K562 (cell line): ENCODE results near the gene BRD4. TPM values are rescaled to one million over a fixed set of nuclear protein-coding genes. Genes with fewer than 3 reads are reported as not detected.

Experiments used
- ATAC-seq: fragments of 200-7000 bp; cut with Tn5 transposase; 3 replicates; pipeline ENCODE4 v1.9.1; 2020; ENCODE audit warnings: moderate library complexity
- BruUV-seq: library from RNA; stranded (reverse); fragments of 400-500 nt; replicated peaks from 2 replicates; lab custom pipeline; 2021; lab: Mats Ljungman, UMichigan
- CTCF ChIA-PET: fragments of 300-600 bp; formaldehyde crosslinking; extraction: SDS; loops from one replicate; lab custom pipeline; 2021; ENCODE audit warnings: low intra/inter-chr PET ratio; lab: Yijun Ruan, JAX
- POLR2A ChIA-PET: fragments of 300-600, 350-650 bp; sonication (Branson Sonifier 250); formaldehyde crosslinking; extraction: SDS; loops from one replicate; lab custom pipeline; 2021; ENCODE audit warnings: antibody characterized with exemption, inconsistent platforms; lab: Yijun Ruan, JAX
- DNase-seq, 4 experiments: peaks; one replicate each; pipeline versions ENCODE4 v3.0.0 to v3.0.0-alpha.2; 2011 to 2018; ENCODE audit warnings: low spot score in 3 of 4, mixed read lengths in 3 of 4; ENCODE audit errors: extremely low read depth in 1 of 4
- FAIRE-seq: peaks from 2 replicates; lab custom pipeline; 2011; peaks lifted over from hg19 to GRCh38; lab: Jason Lieb, UNC
- H2AFZ ChIP-seq: 2 replicates; pipeline ENCODE4 v1.6.0; 2011; ENCODE audit warnings: low read depth, low read length, control low read depth, inconsistent platforms
- H3K27ac ChIP-seq: fragments of 200-600 bp; 3 replicates; pipeline ENCODE4 v1.8.0; 2011; ENCODE audit warnings: low read depth, mild to moderate bottlenecking, control low read depth, inconsistent platforms, low read length, moderate library complexity, mixed read lengths; ENCODE audit errors: extremely low read depth
- H3K27me3 ChIP-seq, 2 experiments: fragments of 300-600 bp in 1 of 2; 2 replicates in 1 of 2; 3 replicates in 1 of 2; pipeline versions ENCODE4 v1.6.0 to v1.8.0; 2011; ENCODE audit warnings: inconsistent platforms in 2 of 2, low read length in 2 of 2, mild to moderate bottlenecking in 1 of 2, mixed read lengths in 1 of 2, moderate library complexity in 1 of 2; ENCODE audit not compliant: control insufficient read depth in 2 of 2, insufficient read depth in 2 of 2
- H3K36me3 ChIP-seq: fragments of 300-600 bp; 3 replicates; pipeline ENCODE4 v1.8.0; 2011; ENCODE audit warnings: mild to moderate bottlenecking, low read length, inconsistent platforms; ENCODE audit not compliant: control insufficient read depth, insufficient read depth
- H3K4me1 ChIP-seq, 2 experiments: fragments of 200-600 bp in 1 of 2; replicated peaks in 1 of 2; 2 replicates in 1 of 2; 3 replicates in 1 of 2; pipeline versions ENCODE4 v1.5.1 to v1.8.0; 2011; ENCODE audit warnings: inconsistent platforms in 2 of 2, low read length in 2 of 2, mild to moderate bottlenecking in 1 of 2, mixed read lengths in 1 of 2, moderate library complexity in 1 of 2; ENCODE audit not compliant: control insufficient read depth in 2 of 2, insufficient read depth in 2 of 2
- H3K4me2 ChIP-seq: 2 replicates; pipeline ENCODE4 v1.6.1; 2011; ENCODE audit warnings: low read length, control low read depth, inconsistent platforms, mixed read lengths; ENCODE audit not compliant: insufficient read depth
- H3K4me3 ChIP-seq: fragments of 200-600 bp; sonication (generic), shearing (Covaris generic); 2 replicates; pipeline ENCODE4 v1.5.1; 2016; ENCODE audit warnings: control low read depth, inconsistent platforms
- H3K79me2 ChIP-seq: fragments of 200-600 bp; 3 replicates; pipeline ENCODE4 v1.8.0; 2011; ENCODE audit warnings: low read length, inconsistent platforms; ENCODE audit not compliant: control insufficient read depth, insufficient read depth
- H3K9ac ChIP-seq, 2 experiments: 2 replicates each; pipeline versions ENCODE4 v1.6.0 to v1.6.1; 2011; ENCODE audit warnings: low read depth in 2 of 2, low read length in 2 of 2, control low read depth in 1 of 2, inconsistent platforms in 1 of 2, mild to moderate bottlenecking in 1 of 2, mixed read lengths in 1 of 2; ENCODE audit not compliant: insufficient read depth in 1 of 2
- H3K9me1 ChIP-seq: one replicate; pipeline ENCODE4 v1.6.0; 2011; ENCODE audit warnings: inconsistent platforms, mild to moderate bottlenecking, low read length, moderate library complexity; ENCODE audit not compliant: control insufficient read depth, insufficient read depth
- H3K9me3 ChIP-seq: replicated peaks from 2 replicates; pipeline ENCODE4 v1.5.1; 2011; ENCODE audit warnings: low read depth, low read length, inconsistent platforms; ENCODE audit not compliant: control insufficient read depth, insufficient read depth
- H4K20me1 ChIP-seq: replicated peaks from 2 replicates; pipeline ENCODE4 v1.6.1; 2011; ENCODE audit warnings: low read length, inconsistent platforms, mixed read lengths; ENCODE audit not compliant: control insufficient read depth, insufficient read depth
- BRCA1 ChIP-seq, 2 experiments: fragments of 450-650 bp in 1 of 2; sonication (generic) in 1 of 2; formaldehyde crosslinking in 1 of 2; IDR thresholded peaks; 2 replicates each; pipeline versions ENCODE4 v1.5.0 to v1.6.1; 2017 to 2020; ENCODE audit warnings: mild to moderate bottlenecking in 1 of 2, missing genetic modification reagents in 1 of 2
- CREB3L1 ChIP-seq: fragments of 450-650 bp; IDR thresholded peaks from 2 replicates; pipeline ENCODE4 v1.6.1; 2014; ENCODE audit warnings: low read depth, mild to moderate bottlenecking, moderate library complexity, borderline replicate concordance
- DNMT1 ChIP-seq: fragments of 450-650 bp; IDR thresholded peaks from 2 replicates; pipeline ENCODE4 v1.6.1; 2016; ENCODE audit warnings: antibody characterized with exemption, mild to moderate bottlenecking
- EHMT2 ChIP-seq: fragments of 450-650 bp; IDR thresholded peaks from 2 replicates; pipeline ENCODE4 v1.6.1; 2018; ENCODE audit warnings: antibody characterized with exemption
- HCFC1 ChIP-seq: IDR thresholded peaks from 2 replicates; pipeline ENCODE4 v1.6.1; 2012; ENCODE audit warnings: low read depth, low read length, improper control_type of control experiment
- KLF1 ChIP-seq: fragments of 450-650 bp; IDR thresholded peaks from 2 replicates; pipeline ENCODE4 v1.6.1; 2016; ENCODE audit warnings: missing genetic modification characterization, missing compliant biosample characterization
- MAFK ChIP-seq: IDR thresholded peaks from 2 replicates; pipeline ENCODE4 v1.6.1; 2011; ENCODE audit warnings: low read length, improper control_type of control experiment
- MYNN ChIP-seq, 2 experiments: sonication (generic); formaldehyde crosslinking in 1 of 2; IDR thresholded peaks; 2 replicates each; pipeline versions ENCODE4 v1.5.0 to v1.6.1; 2016 to 2020; ENCODE audit warnings: antibody characterized with exemption in 1 of 2, missing genetic modification reagents in 1 of 2
- TAF7 ChIP-seq: fragments of 450-650 bp; IDR thresholded peaks from 2 replicates; pipeline ENCODE4 v1.6.1; 2016; ENCODE audit warnings: missing genetic modification characterization, missing compliant biosample characterization
- ZNF175 ChIP-seq: fragments of 200-800 bp; sonication (Bioruptor generic); IDR thresholded peaks from 2 replicates; pipeline ENCODE4 v1.6.1; 2016; ENCODE audit warnings: low read depth, mild to moderate bottlenecking, missing genetic modification characterization, missing compliant biosample characterization
- ZNF23 ChIP-seq: fragments of 250-450 bp; sonication (Bioruptor Pico); IDR thresholded peaks from 2 replicates; pipeline ENCODE4 v1.4.0; 2020; ENCODE audit warnings: mild to moderate bottlenecking
- ZZZ3 ChIP-seq: fragments of 450-650 bp; IDR thresholded peaks from 2 replicates; pipeline ENCODE4 v1.6.1; 2016; ENCODE audit warnings: antibody characterized with exemption, mild to moderate bottlenecking, moderate library complexity
- WGBS: fragments of 100-300 bp; shearing (Covaris generic); methylation state at CpG from one replicate; pipeline ENCODE4 v1.1.6; 2016; ENCODE audit warnings: low coverage, mixed read lengths; ENCODE audit not compliant: insufficient coverage; ENCODE audit errors: missing lambda C conversion rate; 5-methylcytosine and 5-hydroxymethylcytosine counted together
- in situ Hi-C: fragments of 300-500 bp; cut with MboI; formaldehyde crosslinking; loops from 4 replicates; pipeline ENCODE4 v1.15.0; 2018; ENCODE audit warnings: inconsistent platforms, mixed read lengths
- intact Hi-C: fragments of 100-400 bp; cut with micrococcal nuclease; formaldehyde crosslinking; loops from 2 replicates; pipeline ENCODE4 v1.14.2; 2022
- polyA plus RNA-seq, 8 experiments: library from polyadenylated mRNA; depleted of rRNA in 4 of 8; stranded (reverse) in 5 of 8; unstranded in 3 of 8; fragments of >200 nt; fragmentation: Nextera tagmentation in 2 of 8; fragmentation: Illumina TruSeq in 1 of 8; extraction: Ambion mirVana in 2 of 8; extraction: Trizol in 1 of 8; gene quantifications; 2 replicates each; pipeline versions ENCODE4 v1.2.1 to v1.2.3, GENCODE V29; 2011 to 2014; ENCODE audit warnings: inconsistent platforms in 1 of 8, missing spikeins in 1 of 8
- total RNA-seq, 7 experiments: library from RNA; depleted of rRNA in 6 of 7; stranded (reverse); fragments of >200 nt in 6 of 7; fragmentation: Illumina TruSeq in 2 of 7; extraction: Trizol in 2 of 7; gene quantifications; 2 replicates each; pipeline versions ENCODE4 v1.2.1 to v1.2.3, GENCODE V29; 2011 to 2021; ENCODE audit warnings: low replicate concordance in 1 of 7
- TF ChIP-seq, protein P1 (sequence below): IDR thresholded peaks from 2 replicates; pipeline ENCODE4 v1.6.1; 2012; ENCODE audit warnings: low read depth, low read length, improper control_type of control experiment, borderline replicate concordance
- TF ChIP-seq, protein P2 (sequence below): IDR thresholded peaks from 2 replicates; pipeline ENCODE4 v1.6.1; 2014; ENCODE audit warnings: antibody characterized with exemption
- TF ChIP-seq, protein P3 (sequence below): IDR thresholded peaks from 2 replicates; pipeline ENCODE4 v1.6.1; 2016; ENCODE audit warnings: missing genetic modification characterization, missing compliant biosample characterization

The BRD4 gene
- total and polyA plus RNA-seq, 9 of the 15 experiments (the other 6 are each of a cell fraction or from before 2014, with no cell fraction given) = 1.8 to 105 (median 15.6) TPM

GRCh38 chr19:15220833-15221232 lies 111.5 kb downstream of the BRD4 start (continued):
- TF ChIP-seq, protein P1, sequence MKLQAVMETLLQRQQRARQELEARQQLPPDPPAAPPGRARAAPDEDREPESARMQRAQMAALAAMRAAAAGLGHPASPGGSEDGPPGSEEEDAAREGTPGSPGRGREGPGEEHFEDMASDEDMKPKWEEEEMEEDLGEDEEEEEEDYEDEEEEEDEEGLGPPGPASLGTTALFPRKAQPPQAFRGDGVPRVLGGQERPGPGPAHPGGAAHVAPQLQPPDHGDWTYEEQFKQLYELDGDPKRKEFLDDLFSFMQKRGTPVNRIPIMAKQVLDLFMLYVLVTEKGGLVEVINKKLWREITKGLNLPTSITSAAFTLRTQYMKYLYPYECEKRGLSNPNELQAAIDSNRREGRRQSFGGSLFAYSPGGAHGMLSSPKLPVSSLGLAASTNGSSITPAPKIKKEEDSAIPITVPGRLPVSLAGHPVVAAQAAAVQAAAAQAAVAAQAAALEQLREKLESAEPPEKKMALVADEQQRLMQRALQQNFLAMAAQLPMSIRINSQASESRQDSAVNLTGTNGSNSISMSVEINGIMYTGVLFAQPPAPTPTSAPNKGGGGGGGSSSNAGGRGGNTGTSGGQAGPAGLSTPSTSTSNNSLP = no peak
- no peak for TF ChIP-seq MAFK

DNA sequence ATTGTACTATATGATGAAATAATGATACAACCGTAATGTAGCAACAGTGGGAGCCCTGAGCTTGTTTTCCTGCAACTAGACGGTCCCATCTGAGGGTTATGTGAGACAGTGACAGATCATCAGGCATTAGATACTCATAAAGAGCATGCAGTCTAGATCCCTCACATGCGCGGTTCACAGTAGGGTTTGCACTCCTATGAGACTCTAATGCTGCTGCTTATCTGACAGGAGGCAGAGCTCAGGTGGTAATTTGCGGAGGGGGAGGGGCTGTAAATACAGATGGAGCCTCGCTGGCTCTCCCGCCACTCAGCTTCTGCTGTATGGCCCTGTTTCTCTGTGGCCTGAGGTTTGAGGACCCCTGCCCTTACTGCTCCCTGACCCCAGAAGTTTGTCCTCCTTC lies 113.8 kb downstream of the BRD4 start:
- H2AFZ ChIP-seq = no peak overlapping the region
- TF ChIP-seq DNMT1 = no peak
- no peak for TF ChIP-seq CREB3L1
- no peak for TF ChIP-seq KLF1 (tag)
- TF ChIP-seq EHMT2 = no peak
- TF ChIP-seq HCFC1 = no peak
- no peak for TF ChIP-seq ZNF23 (CRISPR knock-in tag)
- no peak for TF ChIP-seq MYNN (IDR thresholded peaks at IDR 0.05)
- TF ChIP-seq MYNN (CRISPR knock-in tag; IDR thresholded peaks at IDR 0.05) = no peak
- TF ChIP-seq, protein P2, sequence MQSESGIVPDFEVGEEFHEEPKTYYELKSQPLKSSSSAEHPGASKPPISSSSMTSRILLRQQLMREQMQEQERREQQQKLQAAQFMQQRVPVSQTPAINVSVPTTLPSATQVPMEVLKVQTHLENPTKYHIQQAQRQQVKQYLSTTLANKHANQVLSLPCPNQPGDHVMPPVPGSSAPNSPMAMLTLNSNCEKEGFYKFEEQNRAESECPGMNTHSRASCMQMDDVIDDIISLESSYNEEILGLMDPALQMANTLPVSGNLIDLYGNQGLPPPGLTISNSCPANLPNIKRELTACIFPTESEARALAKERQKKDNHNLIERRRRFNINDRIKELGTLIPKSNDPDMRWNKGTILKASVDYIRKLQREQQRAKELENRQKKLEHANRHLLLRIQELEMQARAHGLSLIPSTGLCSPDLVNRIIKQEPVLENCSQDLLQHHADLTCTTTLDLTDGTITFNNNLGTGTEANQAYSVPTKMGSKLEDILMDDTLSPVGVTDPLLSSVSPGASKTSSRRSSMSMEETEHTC = no peak
- TF ChIP-seq TAF7 = no peak
- TF ChIP-seq ZNF175 (CRISPR knock-in tag) = no peak
- TF ChIP-seq, protein P3, sequence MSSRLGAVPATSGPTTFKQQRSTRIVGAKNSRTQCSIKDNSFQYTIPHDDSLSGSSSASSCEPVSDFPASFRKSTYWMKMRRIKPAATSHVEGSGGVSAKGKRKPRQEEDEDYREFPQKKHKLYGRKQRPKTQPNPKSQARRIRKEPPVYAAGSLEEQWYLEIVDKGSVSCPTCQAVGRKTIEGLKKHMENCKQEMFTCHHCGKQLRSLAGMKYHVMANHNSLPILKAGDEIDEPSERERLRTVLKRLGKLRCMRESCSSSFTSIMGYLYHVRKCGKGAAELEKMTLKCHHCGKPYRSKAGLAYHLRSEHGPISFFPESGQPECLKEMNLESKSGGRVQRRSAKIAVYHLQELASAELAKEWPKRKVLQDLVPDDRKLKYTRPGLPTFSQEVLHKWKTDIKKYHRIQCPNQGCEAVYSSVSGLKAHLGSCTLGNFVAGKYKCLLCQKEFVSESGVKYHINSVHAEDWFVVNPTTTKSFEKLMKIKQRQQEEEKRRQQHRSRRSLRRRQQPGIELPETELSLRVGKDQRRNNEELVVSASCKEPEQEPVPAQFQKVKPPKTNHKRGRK (tag) = no peak
- TF ChIP-seq BRCA1 (IDR thresholded peaks at IDR 0.05) = no peak
- no peak for TF ChIP-seq BRCA1 (CRISPR knock-in tag; IDR thresholded peaks at IDR 0.05)
- no peak for TF ChIP-seq ZZZ3

More for the DNA sequence above, 113.8 kb downstream of the BRD4 start:
- no TSS peak for BruUV-seq
- no peaks in the 10 kb centered on the region; the same call in 1 of the 2 replicates for H4K20me1 ChIP-seq
- DNase-seq = peak in 1 of 4 experiments; percentile 55
- FAIRE-seq = no peak
- no peak overlapping the region for H3K27ac ChIP-seq
- H3K4me1 ChIP-seq = peaks cover 7 to 15% of the 10 kb centered on the region in 2 experiments; a peak in 4 of 5 replicates
- no peaks in the 10 kb centered on the region for H3K9me1 ChIP-seq
- no peaks in the 10 kb centered on the region for H3K79me2 ChIP-seq
- ChIA-PET CTCF (no interaction called here), POLR2A (interaction anchor here (1.4 kb wide), 1 partner anchor 9 kb away, joined by 3 read pairs; no protein-coding TSS in a partner anchor)
- intact Hi-C loops = no loop called here
- H3K9ac ChIP-seq = no peak overlapping the region
- in situ Hi-C loops = no loop called here
- H3K4me2 ChIP-seq = no peak overlapping the region
- H3K9me3 ChIP-seq = no peaks in the 10 kb centered on the region
- H3K4me3 ChIP-seq = no peak overlapping the region
- no peaks in the 10 kb centered on the region for H3K36me3 ChIP-seq
- peaks cover 12 to 34% of the 10 kb centered on the region in 2 experiments; a peak in 4 of 5 replicates for H3K27me3 ChIP-seq
- 3% methylated on average over 7 of the region's 7 CpGs for WGBS
- peak; percentile 20; the same call in 1 of the 3 replicates for ATAC-seq
